Measurements from ENCODE around the gene PIK3AP1.

PIK3AP1 gene

GRCh38 chr10:96579133-96579532 is 141.2 kb downstream of the PIK3AP1 start:
- H3K27me3 ChIP-seq (ENCODE audit: insufficient read depth, poor library complexity, severe bottlenecking): no peaks in the 10 kb centered on the region
- H3K4me3 ChIP-seq (replicated peaks; ENCODE audit: insufficient read depth, low read length): no peak overlapping the region
- DNase-seq (ENCODE audit: low read depth in 1 of 2, low spot score in 1 of 2): no peak
- TF ChIP-seq CTCF (IDR thresholded peaks at IDR 0.05; ENCODE audit: insufficient read depth, low read length) (no peak), POLR2AphosphoS5 (IDR thresholded peaks at IDR 0.05; ENCODE audit: low read depth) (no peak), REST (IDR thresholded peaks at IDR 0.05; ENCODE audit: insufficient replicate concordance, low read depth) (no peak), SPI1 (IDR thresholded peaks at IDR 0.05; ENCODE audit: borderline replicate concordance, low read depth) (no peak), GABPA (IDR thresholded peaks at IDR 0.05; ENCODE audit: low read depth) (no peak)
- H3K27ac ChIP-seq (replicated peaks): no peak overlapping the region

- TF ChIP-seq SPI1 (IDR thresholded peaks at IDR 0.05; ENCODE audit: borderline replicate concordance, low read depth) (no peak), CTCF (IDR thresholded peaks at IDR 0.05; ENCODE audit: insufficient read depth, low read length) (no peak), POLR2AphosphoS5 (IDR thresholded peaks at IDR 0.05; ENCODE audit: low read depth) (no peak), GABPA (IDR thresholded peaks at IDR 0.05; ENCODE audit: low read depth) (no peak), REST (IDR thresholded peaks at IDR 0.05; ENCODE audit: insufficient replicate concordance, low read depth) (no peak)
- no peak for DNase-seq (ENCODE audit: low read depth in 1 of 2, low spot score in 1 of 2)
- no peak overlapping the region for H3K27ac ChIP-seq (replicated peaks)
- H3K27me3 ChIP-seq (ENCODE audit: insufficient read depth, poor library complexity, severe bottlenecking): no peaks in the 10 kb centered on the region
- H3K4me3 ChIP-seq (replicated peaks; ENCODE audit: insufficient read depth, low read length): no peak overlapping the region
These were observed 141.7 kb downstream of the PIK3AP1 start for GRCh38 chr10:96578633-96579032.

GRCh38 chr10:96578022-96578421 is 142.3 kb downstream of the PIK3AP1 start:
- no peak for DNase-seq (ENCODE audit: low read depth in 1 of 2, low spot score in 1 of 2)
- no peaks in the 10 kb centered on the region for H3K27me3 ChIP-seq (ENCODE audit: insufficient read depth, poor library complexity, severe bottlenecking)
- H3K27ac ChIP-seq (replicated peaks): no peak overlapping the region
- H3K4me3 ChIP-seq (replicated peaks; ENCODE audit: insufficient read depth, low read length): no peak overlapping the region
- TF ChIP-seq SPI1 (IDR thresholded peaks at IDR 0.05; ENCODE audit: borderline replicate concordance, low read depth): no peak
- TF ChIP-seq GABPA (IDR thresholded peaks at IDR 0.05; ENCODE audit: low read depth): no peak
- no peak for TF ChIP-seq CTCF (IDR thresholded peaks at IDR 0.05; ENCODE audit: insufficient read depth, low read length)
- no peak for TF ChIP-seq REST (IDR thresholded peaks at IDR 0.05; ENCODE audit: insufficient replicate concordance, low read depth)
- no peak for TF ChIP-seq POLR2AphosphoS5 (IDR thresholded peaks at IDR 0.05; ENCODE audit: low read depth)
